ENCODE results near the gene TXNRD2. TPM values are rescaled to one million over a fixed set of nuclear protein-coding genes. Genes with fewer than 3 reads are reported as not detected.
"Not testable (repeated sequence)": the region's sequence is repeated elsewhere in the genome, so short reads cannot be mapped to it uniquely, and the experiment has no call there.

TXNRD2 gene
- total RNA-seq, 1 donor from 2014 or later = 21.3 TPM

DNA sequence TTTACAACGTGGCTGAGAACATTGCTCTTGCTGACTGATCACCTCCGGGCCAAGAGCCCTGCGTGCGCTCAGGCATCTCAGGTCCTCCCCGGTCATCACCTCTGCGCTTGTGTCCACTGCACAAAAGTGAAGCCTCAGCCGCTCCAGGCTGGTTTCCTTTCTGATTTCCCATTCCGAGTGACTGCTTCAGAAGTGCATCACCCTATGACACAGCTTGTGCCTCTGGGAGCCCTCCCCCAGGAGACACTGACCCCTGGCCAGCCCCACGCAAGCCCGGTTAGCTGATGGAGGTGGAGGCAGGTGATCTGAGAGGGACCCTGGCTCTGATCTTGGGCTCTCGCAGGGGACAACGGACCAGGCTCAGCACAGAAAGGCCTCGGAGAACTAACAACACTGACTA is 48.7 kb downstream of the TXNRD2 start:
- intact Hi-C loops (cut with micrococcal nuclease) = no loop called here

DNA sequence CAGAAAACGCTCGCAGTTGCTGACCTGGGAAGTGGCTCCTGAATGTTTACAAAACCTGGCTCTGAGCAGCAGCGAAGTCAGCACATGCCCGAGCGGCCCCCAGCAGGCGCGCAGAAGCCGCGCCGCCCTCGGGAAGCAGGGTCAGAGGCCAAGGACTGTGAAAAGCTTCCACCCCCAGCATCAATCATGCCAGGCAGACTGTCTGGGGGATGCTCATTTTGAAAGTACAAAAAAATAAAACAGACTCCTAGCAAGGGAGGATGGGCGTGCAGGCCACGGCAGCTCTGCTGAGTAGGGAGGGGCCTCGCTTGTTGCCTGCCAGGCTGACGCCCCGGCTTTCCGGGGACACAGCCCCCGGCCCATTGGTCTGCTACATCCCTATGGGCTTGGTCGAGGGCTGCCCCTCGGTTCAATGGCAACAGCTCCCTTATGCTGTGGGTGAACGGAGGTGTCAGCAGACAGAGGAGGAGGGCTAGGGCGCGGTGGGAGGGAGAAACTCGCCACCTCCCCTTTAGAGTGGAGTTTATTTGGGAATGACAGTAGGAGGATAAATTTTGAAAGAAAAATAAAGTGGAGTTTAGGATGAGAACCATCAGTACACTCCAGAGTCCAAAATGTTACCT is 49.2 kb downstream of the TXNRD2 start:
- intact Hi-C loops (cut with micrococcal nuclease) = no loop called here

DNA sequence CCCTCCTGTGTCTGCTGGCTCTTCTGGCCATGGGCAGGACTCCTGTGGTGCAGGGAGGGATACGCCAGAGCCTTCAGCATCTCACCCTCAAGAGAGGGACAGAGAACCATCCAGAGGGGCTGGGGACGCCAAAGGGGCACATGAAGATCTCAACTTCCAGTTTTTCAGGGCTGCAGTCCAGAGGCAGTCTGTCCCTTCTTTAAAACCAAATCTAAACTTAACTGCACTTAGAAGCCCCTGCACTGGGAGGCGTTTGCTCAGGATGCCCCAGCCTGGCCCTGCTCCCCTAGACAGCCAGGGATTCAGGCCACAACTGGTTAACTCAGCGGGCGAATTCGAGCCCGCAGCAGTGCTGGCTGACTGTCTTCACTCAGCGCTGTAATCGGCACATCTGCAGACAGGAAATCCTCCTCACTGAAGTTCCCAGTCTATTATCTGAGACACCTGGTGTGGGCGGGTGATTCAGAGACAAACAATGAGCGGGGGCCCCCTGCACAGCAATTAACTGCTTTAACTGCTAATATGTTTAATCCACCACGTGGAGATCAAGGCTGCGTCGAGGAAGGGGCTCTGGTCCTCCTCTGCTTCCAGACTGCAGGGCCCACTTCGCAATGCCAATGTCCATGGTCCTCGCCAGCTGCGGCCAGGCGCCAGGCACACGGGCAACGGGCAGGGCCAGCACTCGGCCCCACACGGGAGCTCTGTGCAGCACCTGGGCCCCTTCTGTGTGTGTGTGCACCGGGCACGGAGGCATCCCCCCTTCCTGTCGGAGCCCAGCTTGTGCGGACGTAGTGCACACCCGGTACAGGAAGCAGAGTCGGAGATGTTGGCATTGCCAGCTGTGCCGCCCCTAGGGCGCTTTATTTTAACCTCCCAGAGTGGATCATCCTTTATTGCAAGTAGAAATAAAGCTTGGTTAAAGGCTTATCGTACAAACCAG is 50.0 kb downstream of the TXNRD2 start:
- intact Hi-C loops (cut with micrococcal nuclease) = loop anchor here (1.0 kb wide), 1 partner anchor 36 kb away; no protein-coding TSS in a partner anchor

DNA sequence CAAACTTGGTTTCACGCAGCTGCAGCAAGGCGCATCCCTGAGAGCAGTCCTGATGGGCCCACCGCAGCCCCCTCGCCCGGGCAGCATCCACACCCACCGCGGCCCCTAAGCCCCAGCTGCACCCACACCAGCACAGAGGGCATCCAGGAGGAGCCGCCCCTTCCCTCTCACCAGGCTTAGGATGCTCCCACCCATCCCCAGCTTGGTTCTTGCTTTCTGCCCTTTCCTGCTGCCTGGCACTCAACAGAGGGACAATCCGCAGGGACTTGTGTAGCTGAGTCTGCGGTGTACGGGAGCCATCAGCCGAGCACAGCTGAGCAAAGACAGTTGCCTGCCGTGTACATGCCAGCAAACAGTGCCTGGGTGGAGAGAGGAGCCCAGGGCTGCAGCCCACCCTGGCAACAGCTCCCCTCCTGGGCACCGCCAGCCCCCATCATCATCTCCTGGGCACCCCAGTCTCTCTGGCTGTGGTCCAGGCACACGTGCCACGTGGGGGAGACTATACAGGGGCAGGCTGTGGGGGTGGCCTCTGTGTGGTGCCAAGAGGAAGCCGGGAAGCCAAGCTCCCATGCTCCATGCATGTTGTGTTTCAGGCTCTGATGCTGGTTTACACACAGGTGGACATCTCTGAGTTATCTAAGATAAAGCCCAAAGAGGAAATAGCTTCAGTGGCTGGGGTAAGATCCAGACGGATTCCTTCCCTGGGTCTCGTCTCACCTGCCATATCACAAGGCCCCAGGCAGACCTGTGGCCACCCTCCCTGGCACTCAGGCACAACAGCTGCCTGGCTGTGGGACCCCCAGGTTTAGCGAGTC is 50.9 kb downstream of the TXNRD2 start:
- intact Hi-C loops (cut with micrococcal nuclease) = loop anchor here (1.0 kb wide), 1 partner anchor 35 kb away; no protein-coding TSS in a partner anchor

DNA sequence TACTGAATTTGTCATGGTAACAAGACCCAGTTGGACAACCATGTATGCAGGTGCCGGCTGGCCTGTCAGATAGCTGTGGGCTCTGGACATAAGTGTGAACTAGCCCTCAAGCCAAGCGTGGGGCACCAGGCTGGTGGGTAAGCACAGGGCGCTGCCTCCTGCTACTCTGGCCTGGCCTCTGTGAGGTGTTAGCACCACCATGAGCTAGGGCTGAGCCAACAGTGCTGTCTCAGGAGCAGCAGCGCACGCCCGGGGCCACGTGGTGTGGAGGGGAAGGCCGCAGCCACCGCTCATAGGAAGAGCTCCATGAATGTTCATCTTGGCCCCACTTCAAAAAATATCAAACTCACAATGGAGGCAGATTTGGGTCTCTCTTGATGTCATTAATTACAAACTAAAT is 51.7 kb downstream of the TXNRD2 start:
- intact Hi-C loops (cut with micrococcal nuclease) = no loop called here

DNA sequence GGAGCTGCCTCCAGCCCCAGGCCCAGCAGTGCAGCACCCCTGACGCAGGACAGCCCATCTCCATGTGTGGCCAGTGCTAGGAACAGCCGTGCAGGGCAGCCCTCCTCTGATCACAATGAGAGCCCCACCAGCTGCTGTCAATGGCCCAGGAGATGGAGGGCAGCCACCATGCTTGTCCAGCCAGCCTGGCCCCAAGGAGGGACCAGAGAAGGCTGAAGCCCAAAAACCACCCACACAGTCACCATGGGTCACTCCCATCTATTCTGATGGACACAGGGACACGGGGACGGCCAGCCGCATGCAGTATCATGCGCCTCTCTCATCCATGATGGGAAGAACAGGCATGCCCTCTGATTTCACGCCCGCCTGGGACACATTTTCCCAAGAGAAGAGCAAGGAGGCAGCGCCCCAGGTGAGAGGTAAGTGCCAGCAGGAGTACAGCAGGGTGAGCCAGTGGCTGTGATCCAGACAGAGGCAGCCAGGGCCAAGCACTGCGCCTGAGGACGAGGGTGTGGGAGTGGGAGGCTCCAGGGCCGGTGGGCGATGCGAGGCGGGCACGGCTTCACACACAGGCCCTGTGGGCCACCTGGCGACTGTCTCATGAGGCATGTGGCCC is 53.4 kb downstream of the TXNRD2 start:
- intact Hi-C loops (cut with micrococcal nuclease) = no loop called here

DNA sequence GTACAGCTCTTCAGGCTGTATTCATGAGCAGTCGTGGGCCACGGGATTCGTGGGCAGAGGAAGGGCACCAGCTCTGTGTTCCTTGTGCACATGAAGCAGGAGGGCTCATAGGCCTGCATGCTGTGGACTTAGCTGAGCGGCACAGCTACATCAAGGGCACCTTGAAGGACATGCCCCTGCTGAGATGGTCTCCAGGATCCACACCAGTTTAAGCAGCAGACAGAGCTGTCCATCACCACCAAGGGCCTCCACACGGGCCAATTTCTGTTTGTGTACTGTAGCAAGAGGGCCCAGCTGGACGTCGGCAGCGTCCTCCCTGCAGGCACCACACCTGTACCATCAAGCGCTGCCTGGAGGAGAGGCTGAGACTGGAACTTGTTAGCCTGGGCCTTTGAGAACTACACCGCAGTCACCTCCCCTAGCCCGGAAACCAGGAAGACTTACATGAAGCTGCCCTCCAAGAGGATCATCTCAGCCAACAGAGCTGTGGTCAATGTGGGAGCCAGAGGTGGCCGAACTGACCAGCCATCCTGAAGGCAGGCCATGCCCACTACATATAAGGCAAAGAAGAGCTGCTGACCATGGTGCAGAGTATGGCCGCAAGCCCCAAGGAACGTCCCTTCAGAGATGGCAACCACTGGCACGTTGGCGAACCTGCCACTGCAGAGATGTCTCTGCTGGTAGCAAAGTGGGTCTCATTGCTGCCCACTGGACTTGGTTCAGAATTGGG is 54.2 kb downstream of the TXNRD2 start:
- intact Hi-C loops (cut with micrococcal nuclease) = no loop called here

DNA sequence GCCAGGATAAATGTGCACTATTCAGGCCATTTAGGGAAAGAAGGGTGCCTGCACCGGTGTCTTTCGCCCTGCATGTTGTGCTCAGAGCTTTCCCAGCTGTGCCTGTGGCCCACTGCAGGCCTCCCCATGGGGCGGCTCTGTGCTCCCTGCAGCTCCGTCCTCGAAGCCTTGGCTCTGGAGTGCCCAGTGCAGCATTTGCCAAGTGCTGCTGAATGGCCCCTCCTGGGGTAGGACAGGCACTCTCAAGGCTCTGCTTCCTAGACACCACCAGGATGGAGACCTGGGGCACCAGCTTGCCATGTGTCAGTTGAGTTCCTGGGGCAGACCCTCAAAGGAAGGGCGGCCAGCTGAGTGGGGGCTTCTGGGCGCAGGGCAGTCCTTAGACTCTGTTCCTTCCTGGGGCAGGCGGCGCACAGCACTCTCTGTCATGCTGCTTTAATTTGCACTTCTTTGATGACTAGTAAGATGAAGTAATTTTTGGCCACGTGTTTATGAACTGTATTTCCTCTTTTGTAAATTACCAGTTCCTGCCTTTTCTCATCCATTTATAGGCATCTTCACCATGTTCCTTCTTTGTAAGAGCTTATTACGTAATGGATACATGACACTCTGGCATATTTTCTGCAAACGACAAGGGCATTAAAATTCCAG is 54.9 kb downstream of the TXNRD2 start:
- intact Hi-C loops (cut with micrococcal nuclease) = no loop called here

DNA sequence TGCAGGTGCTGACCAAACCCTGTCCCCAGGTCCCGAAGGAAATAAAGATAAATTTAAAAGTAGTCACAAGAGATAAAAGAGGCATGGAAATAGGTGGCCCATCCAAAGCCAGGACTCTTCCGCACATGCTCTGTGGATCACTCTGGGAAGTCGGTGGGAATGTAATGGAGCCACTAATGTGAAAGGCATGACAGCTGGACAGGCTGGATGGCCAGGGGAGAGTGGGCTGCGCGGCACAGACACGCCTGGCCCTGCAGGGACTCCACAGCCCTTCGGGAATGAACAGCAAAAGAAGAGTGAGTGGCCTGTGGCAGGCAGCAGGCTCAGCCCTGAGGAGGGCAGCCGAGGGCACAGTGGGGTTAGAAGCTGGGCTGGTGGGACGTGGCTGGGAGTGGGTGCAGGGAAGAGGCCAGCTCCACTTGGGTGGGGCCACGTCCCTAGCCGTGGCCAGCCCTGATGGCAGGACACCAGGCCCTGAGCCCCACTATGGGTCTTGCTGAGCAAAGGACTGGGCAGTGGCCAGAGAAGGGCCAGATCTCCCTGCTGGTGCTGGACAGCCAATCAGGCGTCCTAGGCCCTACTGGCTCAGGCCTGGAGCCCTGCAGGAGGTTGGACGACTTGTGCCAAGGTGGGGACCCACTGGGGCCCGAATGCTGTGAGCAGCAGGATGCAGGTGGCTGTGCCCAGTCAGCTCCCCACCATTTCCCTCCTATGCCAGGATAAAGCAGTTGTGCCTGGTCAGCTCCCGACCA is 55.6 kb downstream of the TXNRD2 start:
- intact Hi-C loops (cut with micrococcal nuclease) = no loop called here

DNA sequence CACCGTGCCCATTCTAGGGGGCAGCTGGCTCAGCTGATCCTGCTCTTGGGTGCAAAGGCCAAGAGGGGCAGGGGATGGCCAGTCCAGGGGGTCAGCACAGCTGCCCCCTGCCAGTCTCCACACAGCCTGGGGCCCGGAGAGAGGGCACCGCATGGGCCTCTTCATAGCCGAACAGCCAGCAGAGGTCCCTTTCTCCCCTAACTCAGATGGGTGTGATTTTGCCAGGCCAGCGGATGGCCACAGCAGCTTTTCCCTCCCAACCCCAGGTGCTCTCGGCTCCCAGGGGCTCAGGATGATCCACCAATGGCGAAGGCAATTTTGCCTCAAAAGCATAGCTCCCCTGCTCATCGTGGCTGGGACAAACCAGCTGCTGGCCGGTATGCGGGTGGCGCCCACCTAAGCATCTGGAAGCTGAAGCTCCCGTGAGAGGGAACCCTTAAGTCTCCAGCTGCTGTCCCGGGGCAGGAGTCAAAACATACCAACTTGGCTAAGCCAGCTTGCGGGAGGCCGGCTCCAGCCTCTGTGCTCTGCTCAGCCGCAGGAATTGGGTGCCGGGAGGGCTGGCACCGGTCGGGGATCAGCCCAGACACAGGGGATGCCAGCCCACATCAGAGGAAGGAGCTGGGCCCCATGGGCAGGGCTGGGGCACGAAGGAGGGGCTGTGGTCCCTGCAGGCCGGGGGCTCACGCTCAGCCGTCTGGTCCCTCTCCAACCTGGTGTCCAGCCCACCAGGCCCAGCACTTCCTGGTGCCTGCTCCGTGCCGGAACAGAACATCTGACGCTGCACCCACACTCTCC is 56.5 kb downstream of the TXNRD2 start:
- intact Hi-C loops (cut with micrococcal nuclease) = no loop called here

DNA sequence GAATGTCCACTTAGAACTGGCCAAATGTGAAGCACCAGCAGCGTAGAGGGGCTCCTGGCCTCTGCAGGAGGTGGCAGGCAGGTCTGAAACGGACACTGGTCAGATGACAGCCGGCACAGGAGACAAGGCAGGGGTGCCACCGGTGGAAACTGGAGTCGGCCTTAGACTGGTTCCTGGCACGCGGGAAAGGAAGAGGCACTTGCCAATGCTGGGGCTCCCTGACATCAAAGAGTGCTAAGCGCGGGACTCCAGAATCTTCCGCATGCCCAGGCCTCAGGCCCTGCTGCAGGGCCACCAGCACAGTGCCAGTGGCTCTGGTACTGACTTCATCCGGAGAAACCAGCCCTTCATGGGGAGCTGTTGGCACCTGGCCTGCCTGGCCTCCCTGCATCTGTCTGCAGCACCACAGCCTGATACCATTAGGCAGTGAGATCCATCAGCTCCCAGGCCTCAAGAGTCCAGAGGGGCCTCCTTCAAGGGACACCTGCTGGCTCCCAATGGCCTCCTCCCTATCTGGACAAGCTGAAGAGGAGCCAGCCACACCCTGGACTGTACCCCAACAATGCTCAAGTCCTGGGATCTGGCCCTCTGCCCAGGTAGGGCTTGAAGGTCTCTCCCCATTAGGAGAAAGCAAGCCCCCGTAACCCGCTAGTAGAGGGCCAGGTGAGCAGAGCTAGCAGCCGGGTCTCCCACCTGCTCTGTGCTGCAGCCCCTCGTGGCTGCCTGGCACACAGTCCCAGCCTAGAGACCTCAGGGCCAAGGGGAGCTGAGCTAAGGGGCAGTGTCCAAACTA is 57.3 kb downstream of the TXNRD2 start:
- intact Hi-C loops (cut with micrococcal nuclease) = no loop called here

DNA sequence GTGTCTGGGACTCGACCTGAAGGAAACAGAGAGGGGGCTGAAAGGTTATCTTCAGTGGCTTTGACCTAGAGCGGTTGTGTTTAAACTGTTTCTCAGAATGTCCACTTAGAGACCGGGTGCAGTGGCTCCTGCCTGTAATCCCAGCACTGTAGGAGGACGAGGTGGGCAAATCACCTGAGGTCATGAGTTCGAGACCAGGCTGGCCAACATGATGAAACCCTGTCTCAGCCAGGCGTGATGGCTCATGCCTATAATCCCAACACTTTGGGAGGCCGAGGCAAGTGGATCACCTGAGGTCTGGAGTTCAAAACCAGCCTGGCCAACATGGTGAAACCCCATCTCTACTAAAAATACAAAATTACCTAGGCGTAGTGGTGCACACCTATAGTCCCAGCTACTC is 58.2 kb downstream of the TXNRD2 start:
- intact Hi-C loops (cut with micrococcal nuclease) = not testable (repeated sequence)

DNA sequence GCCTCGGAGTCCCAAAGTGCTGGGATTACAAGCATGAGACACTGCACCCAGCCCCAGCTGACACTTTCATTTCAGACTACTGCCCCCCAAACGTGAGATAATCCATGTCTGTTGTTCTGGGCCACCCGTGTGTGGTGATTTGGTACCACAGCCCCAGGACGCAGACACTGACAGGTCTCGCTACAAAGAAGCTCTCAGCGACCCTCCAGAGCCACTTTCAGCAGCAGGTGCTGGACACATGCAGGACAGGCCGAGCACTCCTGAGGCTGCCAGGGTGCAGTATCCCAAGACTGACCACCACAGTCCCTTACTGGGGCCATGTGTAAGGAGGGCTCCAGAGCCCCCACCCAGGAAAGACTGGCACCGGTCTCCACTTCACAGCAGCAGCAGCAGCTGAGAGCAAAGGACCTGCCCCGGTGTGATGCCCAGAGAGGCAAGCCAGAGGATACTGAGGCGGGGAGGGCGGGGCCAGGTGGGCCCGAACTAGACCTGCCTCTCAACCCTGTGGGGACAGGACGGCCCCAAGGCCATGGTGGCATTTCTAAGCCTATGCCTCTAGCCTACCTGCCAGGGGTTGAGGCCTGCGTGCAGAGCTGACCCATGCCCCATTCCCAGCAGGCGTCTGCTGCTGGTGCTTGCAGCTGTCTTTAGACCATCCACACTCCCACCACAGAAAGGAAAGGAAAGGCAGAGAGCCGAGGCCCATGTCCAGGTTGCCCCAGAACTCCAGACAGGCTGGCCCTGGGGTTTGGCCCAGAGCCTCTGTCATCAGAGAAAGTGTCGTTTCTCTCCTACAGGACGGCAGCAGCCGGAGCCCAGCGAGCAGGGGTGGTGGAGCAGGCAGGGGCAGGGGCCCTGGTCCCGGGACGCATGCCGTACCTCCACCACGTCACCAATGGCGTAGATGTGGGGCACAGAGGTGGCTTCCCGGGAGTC is 58.9 kb downstream of the TXNRD2 start:
- intact Hi-C loops (cut with micrococcal nuclease) = no loop called here

DNA sequence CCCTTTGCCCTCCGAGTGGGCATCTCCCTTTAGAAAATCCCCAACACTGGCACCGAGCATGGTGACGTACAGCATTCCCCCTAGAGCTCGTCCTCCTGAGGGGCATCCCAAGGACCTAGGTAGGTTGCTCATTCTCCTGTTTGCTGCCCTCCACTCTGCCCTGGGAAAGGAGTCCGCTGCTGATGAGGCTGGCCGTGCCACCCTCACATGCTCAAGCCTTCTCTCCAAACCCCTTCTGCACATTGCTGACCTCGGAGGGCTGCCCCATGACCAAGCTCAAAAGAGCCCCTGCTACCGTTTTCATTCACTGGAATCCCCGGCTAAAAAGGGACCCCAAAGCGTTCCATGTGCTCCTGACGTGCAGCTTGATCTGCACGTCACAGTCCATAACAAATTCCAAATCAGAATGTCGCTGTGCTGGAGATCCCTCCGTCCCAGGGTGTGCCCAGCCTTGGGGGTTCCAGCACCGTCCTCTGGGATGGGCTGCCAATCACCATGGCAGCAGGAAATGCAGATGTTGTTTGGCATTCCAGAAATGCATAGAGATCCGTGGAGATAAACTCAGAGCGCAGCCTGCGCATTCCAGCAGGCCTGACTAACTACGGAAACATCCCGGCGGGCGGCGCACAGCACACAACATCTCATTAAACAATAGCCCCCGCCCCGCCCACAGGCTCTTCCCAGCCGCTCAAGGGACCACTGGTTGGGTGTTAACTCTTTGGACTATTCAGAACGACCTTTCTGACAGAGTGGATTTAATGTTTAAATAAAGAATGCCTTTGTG is 60.6 kb downstream of the TXNRD2 start:
- intact Hi-C loops (cut with micrococcal nuclease) = no loop called here

DNA sequence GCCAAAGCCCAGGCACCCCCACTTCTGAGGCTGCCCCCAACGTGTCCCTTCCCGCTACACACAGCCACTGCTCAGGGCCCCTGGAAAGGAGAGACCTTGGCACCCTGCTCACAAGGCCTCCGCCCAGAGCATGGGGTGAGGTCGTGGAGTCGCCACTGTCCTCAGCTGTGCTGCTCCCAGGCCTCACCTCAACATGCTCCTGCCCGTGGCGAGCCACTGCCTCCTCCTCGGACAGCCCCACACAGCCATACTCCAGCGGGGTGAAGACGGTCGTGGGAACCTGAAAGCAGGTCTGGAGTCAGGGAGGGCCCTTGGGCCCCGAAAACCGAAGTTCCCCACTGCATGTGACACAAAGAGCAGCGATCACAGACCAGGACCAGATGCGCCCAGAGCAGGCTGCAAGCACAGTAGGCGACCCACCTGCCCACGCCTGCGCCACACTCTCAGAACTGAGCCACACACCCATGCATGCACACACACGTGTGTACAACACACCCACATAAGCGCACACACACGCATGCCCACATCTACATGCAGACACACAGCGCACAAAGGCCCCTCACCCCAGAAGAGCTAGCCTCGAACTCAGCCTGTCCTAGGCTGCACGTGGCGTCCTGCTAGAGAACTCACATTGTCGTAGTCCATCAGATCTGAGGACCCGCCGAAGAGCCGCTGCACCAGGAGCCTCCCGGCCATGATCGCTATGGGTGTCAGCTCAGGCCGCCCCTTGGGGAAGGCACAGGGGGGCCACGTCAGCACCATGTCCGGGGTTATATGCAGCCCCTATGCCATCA is 61.4 kb downstream of the TXNRD2 start:
- intact Hi-C loops (cut with micrococcal nuclease) = no loop called here
